NT2/D1 (cell line): ENCODE data around the gene KRTAP21-3.

Experiments used
- SUZ12 ChIP-seq: IDR thresholded peaks from 2 replicates; pipeline ENCODE4 v1.6.1; 2011; ENCODE audit not compliant: insufficient read length, insufficient read depth; ENCODE audit errors: extremely low read depth
- YY1 ChIP-seq: IDR thresholded peaks from 2 replicates; pipeline ENCODE4 v1.6.1; 2011; ENCODE audit not compliant: insufficient read length, insufficient read depth
- ZNF274 ChIP-seq: IDR thresholded peaks from 2 replicates; pipeline ENCODE4 v1.6.1; 2011; ENCODE audit warnings: mild to moderate bottlenecking, low read depth, low read length

DNA sequence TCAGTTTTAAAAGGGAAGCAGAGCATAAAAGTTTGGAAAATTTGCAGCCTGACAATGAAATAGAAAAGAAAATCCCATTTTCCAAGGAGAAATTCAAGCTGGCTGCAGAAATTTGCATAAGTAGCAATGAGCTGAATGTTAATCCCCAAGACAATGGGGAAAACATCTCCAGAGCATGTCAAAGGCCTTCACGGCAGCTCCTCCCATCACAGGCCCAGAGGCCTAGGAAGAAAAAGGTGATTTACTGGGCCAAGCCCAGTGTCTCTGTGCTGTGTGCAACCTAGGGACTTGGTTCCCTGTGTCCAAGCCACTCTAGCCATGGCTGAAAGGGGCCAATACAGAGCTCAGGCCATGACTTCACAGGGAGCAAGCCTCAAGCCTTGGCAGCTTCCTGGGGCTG lies 49.8 kb downstream of the KRTAP21-3 start:
- TF ChIP-seq YY1 (no peak), SUZ12 (no peak), ZNF274 (no peak)
